Measurements from ENCODE around the gene KIAA1614. TPM values are rescaled to one million over a fixed set of nuclear protein-coding genes. Genes with fewer than 3 reads are reported as not detected.

KIAA1614 gene
- polyA plus RNA-seq, 1 of the 3 experiments (the other 2 are of a cell fraction): 1.1 TPM

GRCh38 chr1:180945151-180945550 lies 32.5 kb downstream of the KIAA1614 start (continued):
- TF ChIP-seq CTCF (IDR thresholded peaks at IDR 0.05) (no peak), CHD2 (IDR thresholded peaks at IDR 0.05; ENCODE audit: low read length, partially characterized antibody) (no peak), FOSL2 (IDR thresholded peaks at IDR 0.05; ENCODE audit: borderline replicate concordance, low read depth) (no peak), GATA2 (CRISPR knock-in tag; IDR thresholded peaks at IDR 0.05) (no peak), ZBTB33 (IDR thresholded peaks at IDR 0.05; ENCODE audit: borderline replicate concordance, low read depth) (no peak), EZH2phosphoT487 (IDR thresholded peaks at IDR 0.05; ENCODE audit: borderline replicate concordance, low read depth) (no peak)

GRCh38 chr1:180945551-180945950 lies 32.9 kb downstream of the KIAA1614 start:
- Histone ChIP-seq H3K4me1 (ENCODE audit: control insufficient read depth in 1 of 2, insufficient read depth in 2 of 2, low read depth in 1 of 2, low read length in 1 of 2) (peaks cover 0 to 5% of the 10 kb centered on the region in 2 experiments; a peak in 1 of 4 replicates), H3K36me3 (replicated peaks in 1 of 2; ENCODE audit: control insufficient read depth in 1 of 2, insufficient read depth in 2 of 2, low read length in 1 of 2) (peaks cover under 1 to 28% of the 10 kb centered on the region in 2 experiments), H3K27ac (ENCODE audit: low read depth in 2 of 2, low read length in 1 of 2) (no peak overlapping the region; a peak in 1 of 4 replicates), H3K9me3 (no peaks in the 10 kb centered on the region), H3K9me2 (no peaks in the 10 kb centered on the region), H3K79me2 (ENCODE audit: insufficient read depth) (no peaks in the 10 kb centered on the region), H3K27me3 (ENCODE audit: insufficient read depth) (no peaks in the 10 kb centered on the region), H2AFZ (ENCODE audit: low read depth) (no peak overlapping the region), H3K9ac (no peak overlapping the region), H4K20me1 (ENCODE audit: insufficient read depth) (no peaks in the 10 kb centered on the region), H3K4me3 (ENCODE audit: low read depth in 2 of 2, low read length in 1 of 2) (no peak overlapping the region), H3F3A (replicated peaks; ENCODE audit: insufficient read depth) (no peaks in the 10 kb centered on the region), H3K4me2 (no peak overlapping the region)
- peak; percentile 25 for DNase-seq
- ChIA-PET CTCF (no interaction called here), POLR2A (interaction anchor here (0.8 to 0.9 kb wide), 2 partner anchors 15 to 18 kb away, joined by 3 read pairs; no protein-coding TSS in a partner anchor)
- 76% methylated on average over 5 of the region's 8 CpGs for WGBS (ENCODE audit: low lambda C conversion rate)
- TF ChIP-seq CTCF (IDR thresholded peaks at IDR 0.05): no peak
- TF ChIP-seq ZBTB33 (IDR thresholded peaks at IDR 0.05; ENCODE audit: borderline replicate concordance, low read depth): no peak
- no peak for TF ChIP-seq YY1 (IDR thresholded peaks at IDR 0.05; ENCODE audit: low read depth)
- no peak for TF ChIP-seq SIN3A (IDR thresholded peaks at IDR 0.05; ENCODE audit: borderline replicate concordance, low read depth, low read length)
- TF ChIP-seq GABPA (IDR thresholded peaks at IDR 0.05; ENCODE audit: low read depth): no peak
- TF ChIP-seq POLR2AphosphoS5 (IDR thresholded peaks at IDR 0.05; ENCODE audit: low read depth, low read length): no peak
- TF ChIP-seq MAX (IDR thresholded peaks at IDR 0.05; ENCODE audit: low read depth): no peak
- TF ChIP-seq NFIC (IDR thresholded peaks at IDR 0.05; ENCODE audit: borderline replicate concordance): no peak
- no peak for TF ChIP-seq FOXM1 (IDR thresholded peaks at IDR 0.05; ENCODE audit: low read depth)
- TF ChIP-seq FOXJ3 (CRISPR knock-in tag; IDR thresholded peaks at IDR 0.05): no peak
- no peak for TF ChIP-seq ELF1 (IDR thresholded peaks at IDR 0.05)
- TF ChIP-seq PBX3 (IDR thresholded peaks at IDR 0.05): no peak
- TF ChIP-seq IRF3 (IDR thresholded peaks at IDR 0.05; ENCODE audit: low read depth, low read length): no peak
- no peak for TF ChIP-seq TAF1 (IDR thresholded peaks at IDR 0.05; ENCODE audit: borderline replicate concordance, low read depth, low read length)
- no peak for TF ChIP-seq RXRA (IDR thresholded peaks at IDR 0.05; ENCODE audit: borderline replicate concordance, low read depth)
- TF ChIP-seq MEF2A (IDR thresholded peaks at IDR 0.05; ENCODE audit: borderline replicate concordance, low read depth): no peak
